OCI-LY1 (cell line): ENCODE measurements around the gene ZNF775.

Experiments used
- EZH2 ChIP-seq: fragments of 200-600 bp; sonication (generic), shearing (Covaris generic); IDR thresholded peaks from 2 replicates; pipeline ENCODE4 v1.8.0; 2017; ENCODE audit warnings: borderline replicate concordance, mixed run types, mild to moderate bottlenecking, antibody characterized with exemption, low read length, moderate library complexity, mixed read lengths
- TF ChIP-seq, protein P1 (sequence below): fragments of 200-600 bp; sonication (generic), shearing (Covaris generic); IDR thresholded peaks from 2 replicates; pipeline ENCODE4 v1.5.1; 2017; ENCODE audit warnings: mild to moderate bottlenecking, antibody characterized with exemption, low read length, moderate library complexity, mixed read lengths

DNA sequence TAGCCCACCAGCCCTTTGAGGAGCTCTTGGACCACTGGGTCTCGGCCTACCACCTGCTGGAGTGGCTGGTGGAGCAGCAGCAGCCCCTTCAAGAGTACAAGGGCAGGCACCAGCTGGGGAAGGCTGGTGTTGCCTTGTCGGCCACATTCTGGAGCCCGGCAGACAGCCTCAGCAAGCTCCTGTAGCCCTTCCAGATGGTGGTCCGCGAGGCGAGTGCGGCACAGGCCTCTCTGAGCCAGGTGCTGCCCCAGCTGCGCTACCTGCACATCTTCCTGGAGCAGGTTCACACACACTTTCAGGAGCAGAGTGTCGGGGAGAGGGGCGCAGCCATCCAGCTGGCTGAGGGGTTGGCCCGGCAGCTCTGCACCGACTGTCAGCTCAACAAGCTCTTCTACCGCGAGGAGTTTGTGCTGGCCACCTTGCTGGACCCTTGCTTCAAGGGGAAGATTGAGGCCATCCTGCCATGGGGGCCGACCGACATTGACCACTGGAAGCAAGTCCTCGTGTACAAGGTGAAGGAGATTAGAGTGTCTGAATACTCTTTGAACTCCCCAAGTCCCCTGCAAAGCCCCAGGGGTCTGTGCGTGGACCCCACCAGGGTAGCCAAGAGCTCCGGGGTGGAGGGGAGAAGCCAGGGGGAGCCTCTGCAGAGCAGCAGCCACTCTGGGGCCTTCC lies 48.8 kb upstream of the ZNF775 start:
- TF ChIP-seq, protein P1, sequence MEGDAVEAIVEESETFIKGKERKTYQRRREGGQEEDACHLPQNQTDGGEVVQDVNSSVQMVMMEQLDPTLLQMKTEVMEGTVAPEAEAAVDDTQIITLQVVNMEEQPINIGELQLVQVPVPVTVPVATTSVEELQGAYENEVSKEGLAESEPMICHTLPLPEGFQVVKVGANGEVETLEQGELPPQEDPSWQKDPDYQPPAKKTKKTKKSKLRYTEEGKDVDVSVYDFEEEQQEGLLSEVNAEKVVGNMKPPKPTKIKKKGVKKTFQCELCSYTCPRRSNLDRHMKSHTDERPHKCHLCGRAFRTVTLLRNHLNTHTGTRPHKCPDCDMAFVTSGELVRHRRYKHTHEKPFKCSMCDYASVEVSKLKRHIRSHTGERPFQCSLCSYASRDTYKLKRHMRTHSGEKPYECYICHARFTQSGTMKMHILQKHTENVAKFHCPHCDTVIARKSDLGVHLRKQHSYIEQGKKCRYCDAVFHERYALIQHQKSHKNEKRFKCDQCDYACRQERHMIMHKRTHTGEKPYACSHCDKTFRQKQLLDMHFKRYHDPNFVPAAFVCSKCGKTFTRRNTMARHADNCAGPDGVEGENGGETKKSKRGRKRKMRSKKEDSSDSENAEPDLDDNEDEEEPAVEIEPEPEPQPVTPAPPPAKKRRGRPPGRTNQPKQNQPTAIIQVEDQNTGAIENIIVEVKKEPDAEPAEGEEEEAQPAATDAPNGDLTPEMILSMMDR = no peak
- no peak for TF ChIP-seq EZH2
